LNCaP clone FGC (cell line): Measurements from ENCODE around the gene LY6G5C.

ENCODE experiments used
- DNase-seq: peaks from one replicate; pipeline ENCODE4 v3.0.0-alpha.2; 2011; ENCODE audit warnings: low read depth
- H3K4me3 ChIP-seq: 2 replicates; pipeline ENCODE4 v1.5.1; 2011; ENCODE audit warnings: mild to moderate bottlenecking, low read depth, low read length, control low read depth
- TF ChIP-seq, protein P1 (sequence below): IDR thresholded peaks from 2 replicates; pipeline ENCODE4 v1.5.1; 2012; ENCODE audit warnings: mild to moderate bottlenecking; ENCODE audit not compliant: control insufficient read depth, insufficient read depth; ENCODE audit errors: extremely low read depth

LY6G5C gene

DNA sequence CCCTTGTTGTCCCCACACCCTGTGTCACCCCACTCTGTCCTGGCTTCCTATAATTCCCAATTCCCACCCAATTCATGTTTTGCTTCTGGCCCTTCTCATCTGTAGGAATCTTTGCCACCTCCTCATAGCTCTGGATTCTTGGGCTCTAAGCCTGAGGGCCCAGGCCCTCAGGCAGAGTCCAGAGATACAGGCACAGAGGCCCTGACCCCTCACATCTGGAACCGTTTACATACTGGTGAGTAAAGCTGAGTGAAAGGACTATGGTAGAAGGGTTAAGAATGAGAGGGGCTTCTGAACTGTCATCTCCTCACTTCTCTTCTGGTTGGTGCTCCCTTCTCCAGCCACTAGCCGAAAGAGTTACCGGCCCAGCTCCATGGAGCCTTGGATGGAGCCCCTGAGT lies 46.7 kb downstream of the LY6G5C start:
- no peak overlapping the region for H3K4me3 ChIP-seq
- DNase-seq = no peak
- TF ChIP-seq, protein P1, sequence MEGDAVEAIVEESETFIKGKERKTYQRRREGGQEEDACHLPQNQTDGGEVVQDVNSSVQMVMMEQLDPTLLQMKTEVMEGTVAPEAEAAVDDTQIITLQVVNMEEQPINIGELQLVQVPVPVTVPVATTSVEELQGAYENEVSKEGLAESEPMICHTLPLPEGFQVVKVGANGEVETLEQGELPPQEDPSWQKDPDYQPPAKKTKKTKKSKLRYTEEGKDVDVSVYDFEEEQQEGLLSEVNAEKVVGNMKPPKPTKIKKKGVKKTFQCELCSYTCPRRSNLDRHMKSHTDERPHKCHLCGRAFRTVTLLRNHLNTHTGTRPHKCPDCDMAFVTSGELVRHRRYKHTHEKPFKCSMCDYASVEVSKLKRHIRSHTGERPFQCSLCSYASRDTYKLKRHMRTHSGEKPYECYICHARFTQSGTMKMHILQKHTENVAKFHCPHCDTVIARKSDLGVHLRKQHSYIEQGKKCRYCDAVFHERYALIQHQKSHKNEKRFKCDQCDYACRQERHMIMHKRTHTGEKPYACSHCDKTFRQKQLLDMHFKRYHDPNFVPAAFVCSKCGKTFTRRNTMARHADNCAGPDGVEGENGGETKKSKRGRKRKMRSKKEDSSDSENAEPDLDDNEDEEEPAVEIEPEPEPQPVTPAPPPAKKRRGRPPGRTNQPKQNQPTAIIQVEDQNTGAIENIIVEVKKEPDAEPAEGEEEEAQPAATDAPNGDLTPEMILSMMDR = no peak

DNA sequence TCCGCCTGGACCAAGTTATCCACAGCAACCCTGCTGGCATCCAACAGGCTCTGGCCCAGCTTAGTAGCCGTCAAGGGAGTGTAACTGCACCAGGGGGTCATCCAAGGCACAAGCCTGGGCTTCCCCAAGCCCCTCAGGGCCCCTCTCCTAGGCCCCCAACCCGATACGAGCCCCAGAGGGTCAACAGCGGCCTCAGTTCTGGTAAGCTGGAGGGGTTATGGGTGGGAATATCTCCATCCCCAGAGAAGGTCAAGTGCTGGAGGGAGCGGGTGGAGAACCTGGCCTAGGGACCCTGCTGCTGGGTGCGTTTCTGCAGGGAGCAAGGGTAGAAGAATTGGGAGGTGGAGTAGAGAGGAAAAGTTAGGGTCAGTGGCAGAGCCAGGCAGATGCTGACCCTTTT lies 47.4 kb downstream of the LY6G5C start:
- TF ChIP-seq, protein P1 = no peak
- no peak for DNase-seq

DNA sequence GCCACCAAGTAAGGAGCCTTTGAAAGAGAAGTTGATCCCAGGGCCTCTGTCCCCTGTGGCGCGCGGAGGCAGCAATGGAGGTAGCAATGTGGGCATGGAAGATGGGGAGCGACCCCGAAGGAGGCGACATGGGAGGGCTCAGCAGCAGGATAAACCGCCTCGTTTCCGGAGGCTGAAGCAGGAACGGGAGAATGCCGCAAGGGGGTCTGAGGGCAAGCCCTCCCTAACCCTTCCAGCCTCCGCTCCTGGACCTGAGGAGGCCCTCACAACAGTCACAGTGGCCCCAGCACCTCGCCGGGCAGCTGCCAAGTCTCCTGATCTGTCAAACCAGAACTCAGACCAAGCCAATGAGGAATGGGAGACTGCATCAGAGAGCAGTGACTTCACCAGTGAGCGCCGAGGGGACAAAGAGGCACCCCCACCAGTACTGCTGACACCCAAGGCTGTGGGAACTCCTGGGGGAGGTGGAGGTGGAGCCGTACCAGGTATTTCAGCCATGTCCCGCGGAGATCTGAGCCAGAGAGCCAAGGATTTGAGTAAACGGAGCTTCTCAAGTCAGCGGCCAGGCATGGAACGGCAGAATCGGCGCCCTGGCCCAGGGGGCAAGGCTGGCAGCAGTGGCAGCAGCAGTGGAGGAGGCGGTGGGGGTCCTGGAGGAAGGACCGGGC lies 48.5 kb downstream of the LY6G5C start:
- TF ChIP-seq, protein P1 = no peak
- DNase-seq = no peak

More for the DNA sequence above, 47.4 kb downstream of the LY6G5C start:
- H3K4me3 ChIP-seq = no peak overlapping the region

DNA sequence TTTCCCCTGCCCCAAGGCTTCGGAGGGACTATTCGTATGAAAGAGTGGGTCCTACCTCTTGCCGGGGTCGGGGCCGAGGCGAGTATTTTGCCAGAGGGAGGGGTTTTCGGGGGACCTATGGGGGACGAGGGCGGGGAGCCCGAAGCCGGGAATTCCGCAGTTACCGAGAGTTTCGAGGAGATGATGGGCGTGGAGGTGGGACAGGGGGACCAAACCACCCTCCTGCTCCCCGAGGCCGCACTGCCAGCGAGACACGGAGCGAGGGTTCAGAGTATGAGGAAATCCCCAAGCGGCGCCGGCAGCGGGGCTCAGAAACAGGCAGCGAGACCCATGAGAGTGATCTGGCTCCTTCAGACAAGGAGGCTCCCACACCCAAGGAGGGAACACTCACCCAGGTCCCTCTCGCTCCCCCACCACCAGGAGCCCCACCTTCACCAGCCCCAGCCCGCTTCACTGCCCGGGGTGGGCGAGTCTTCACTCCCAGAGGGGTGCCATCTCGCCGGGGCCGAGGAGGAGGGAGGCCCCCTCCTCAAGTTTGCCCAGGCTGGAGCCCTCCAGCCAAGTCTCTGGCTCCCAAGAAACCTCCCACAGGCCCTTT lies 49.1 kb downstream of the LY6G5C start:
- DNase-seq = no peak
- TF ChIP-seq, protein P1 = no peak
- no peak overlapping the region for H3K4me3 ChIP-seq

More for the DNA sequence above, 48.5 kb downstream of the LY6G5C start:
- H3K4me3 ChIP-seq = no peak overlapping the region

DNA sequence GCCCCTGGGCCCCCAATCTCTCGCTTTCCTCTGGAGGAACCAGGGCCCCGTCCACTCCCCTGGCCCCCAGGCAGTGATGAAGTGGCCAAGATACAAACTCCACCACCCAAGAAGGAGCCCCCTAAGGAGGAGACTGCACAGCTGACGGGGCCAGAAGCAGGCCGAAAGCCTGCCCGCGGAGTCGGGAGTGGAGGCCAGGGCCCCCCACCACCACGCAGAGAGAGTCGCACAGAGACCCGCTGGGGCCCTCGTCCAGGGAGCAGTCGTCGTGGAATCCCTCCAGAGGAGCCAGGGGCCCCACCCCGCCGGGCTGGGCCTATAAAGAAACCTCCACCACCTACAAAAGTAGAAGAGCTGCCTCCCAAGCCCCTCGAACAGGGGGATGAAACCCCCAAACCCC lies 49.7 kb downstream of the LY6G5C start:
- TF ChIP-seq, protein P1 = no peak
- no peak for DNase-seq
- H3K4me3 ChIP-seq = no peak overlapping the region

DNA sequence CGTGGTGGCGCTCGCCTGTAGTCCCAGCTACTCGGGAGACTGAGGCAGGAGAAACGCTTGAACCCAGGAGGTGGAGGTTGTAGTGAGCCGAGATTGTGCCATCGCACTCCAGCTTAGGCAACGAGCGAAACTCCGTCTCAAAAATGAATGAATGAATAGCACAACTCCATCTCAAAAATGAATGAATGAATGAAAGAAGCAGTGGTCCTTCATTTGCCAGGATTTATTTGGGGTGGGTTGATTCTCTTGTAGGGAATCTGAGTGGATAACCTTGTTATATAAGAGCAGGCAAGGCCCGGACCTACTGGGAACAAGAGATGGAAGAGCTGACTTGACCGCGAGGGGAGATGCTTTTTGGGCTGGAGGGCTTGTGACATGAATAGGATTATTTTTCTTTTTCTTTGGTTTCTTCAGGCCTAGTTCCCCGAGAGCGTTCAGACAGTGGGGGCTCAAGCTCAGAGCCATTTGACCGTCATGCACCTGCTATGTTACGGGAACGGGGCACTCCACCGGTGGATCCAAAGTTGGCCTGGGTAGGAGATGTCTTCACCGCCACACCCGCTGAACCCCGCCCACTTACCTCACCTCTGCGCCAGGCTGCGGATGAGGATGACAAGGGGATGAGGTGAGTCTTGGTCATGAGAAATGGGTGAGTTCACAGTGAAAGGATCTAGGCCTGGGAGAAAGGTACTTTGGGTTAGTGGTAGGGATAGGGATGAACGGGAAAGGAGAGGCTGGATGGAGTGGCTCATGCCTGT lies 50.5 kb downstream of the LY6G5C start:
- TF ChIP-seq, protein P1 = no peak
- no peak overlapping the region for H3K4me3 ChIP-seq
- no peak for DNase-seq
